B cell (primary cell): ENCODE results near the gene RGS6. TPM values are rescaled to one million over a fixed set of nuclear protein-coding genes. Genes with fewer than 3 reads are reported as not detected.

Experiments
- ATAC-seq: fragments of 200-7000 bp; cut with Tn5 transposase; one replicate; pipeline ENCODE4 v1.10.0; 2021; ENCODE audit warnings: low read depth, mild to moderate bottlenecking, moderate number of reproducible peaks, moderate library complexity
- CTCF ChIA-PET: fragments of 350-600 bp; sonication (Branson Sonifier 250); formaldehyde crosslinking; loops from one replicate; lab custom pipeline; 2021; ENCODE audit warnings: antibody characterized with exemption, inconsistent platforms; lab: Charles Lee
- POLR2A ChIA-PET: fragments of 350-600 bp; sonication (Branson Sonifier 250); formaldehyde crosslinking; loops from one replicate; lab custom pipeline; 2021; ENCODE audit warnings: antibody characterized with exemption; lab: Charles Lee
- DNase-seq: peaks from one replicate; pipeline ENCODE4 v3.0.0; 2013
- H2AFZ ChIP-seq: 2 replicates; pipeline ENCODE4 v1.6.1; 2012; ENCODE audit warnings: mild to moderate bottlenecking, low read depth, low read length; ENCODE audit not compliant: insufficient read depth, poor library complexity, severe bottlenecking
- H3K27ac ChIP-seq, 2 donors: 1 replicate in 1 of 2; 2 replicates in 1 of 2; pipeline ENCODE4 v1.5.1; 2012 to 2013; ENCODE audit warnings: low read length in 2 of 2, mild to moderate bottlenecking in 2 of 2, moderate library complexity in 1 of 2
- H3K27me3 ChIP-seq, 4 experiments: fragments of 200-600 bp in 1 of 4; sonication (generic) in 1 of 4; replicated peaks in 1 of 4; 1 replicate in 2 of 4; 2 replicates in 2 of 4; pipeline versions ENCODE4 v1.6.1 to v1.7.0; 2013 to 2016; ENCODE audit warnings: low read length in 3 of 4, mild to moderate bottlenecking in 2 of 4, mixed read lengths in 1 of 4, moderate library complexity in 1 of 4; ENCODE audit not compliant: insufficient read depth in 4 of 4, control insufficient read depth in 3 of 4; ENCODE audit errors: control extremely low read depth in 1 of 4
- H3K36me3 ChIP-seq, 2 experiments: replicated peaks in 1 of 2; 1 replicate in 1 of 2; 2 replicates in 1 of 2; pipeline versions ENCODE4 v1.6.1 to v1.7.1; 2013; ENCODE audit warnings: low read length in 1 of 2; ENCODE audit not compliant: insufficient read depth in 2 of 2, control insufficient read depth in 1 of 2; ENCODE audit errors: control extremely low read depth in 1 of 2, extremely low read depth in 1 of 2
- H3K4me1 ChIP-seq, 2 donors: fragments of 200-600 bp in 1 of 2; sonication (generic) in 1 of 2; 1 replicate in 1 of 2; 2 replicates in 1 of 2; pipeline versions ENCODE4 v1.5.1 to v1.6.1; 2013 to 2017; ENCODE audit warnings: low read length in 2 of 2; ENCODE audit not compliant: control insufficient read depth in 2 of 2, insufficient read depth in 2 of 2
- H3K4me2 ChIP-seq: replicated peaks from 2 replicates; pipeline ENCODE3; 2012; ENCODE audit warnings: mild to moderate bottlenecking, low read depth, low read length; ENCODE audit not compliant: poor library complexity, severe bottlenecking
- H3K4me3 ChIP-seq, 5 experiments: fragments of 200-600 bp in 1 of 5; sonication (generic) in 1 of 5; 1 replicate in 3 of 5; 2 replicates in 2 of 5; pipeline versions ENCODE4 v1.5.1 to v1.7.0; 2011 to 2016; ENCODE audit warnings: low read length in 4 of 5, mild to moderate bottlenecking in 4 of 5, low read depth in 2 of 5, control low read depth in 1 of 5, moderate library complexity in 1 of 5; ENCODE audit not compliant: insufficient read depth in 1 of 5; ENCODE audit errors: control extremely low read depth in 1 of 5, extremely low read depth in 1 of 5
- H3K79me2 ChIP-seq: fragments of 200-600 bp; sonication (generic); one replicate; pipeline ENCODE4 v1.6.0; 2016; ENCODE audit warnings: low read length; ENCODE audit not compliant: control insufficient read depth, insufficient read depth
- H3K9ac ChIP-seq: fragments of 200-600 bp; sonication (generic); 2 replicates; pipeline ENCODE4 v1.6.1; 2017; ENCODE audit warnings: mild to moderate bottlenecking, low read length, moderate library complexity
- H3K9me3 ChIP-seq, 3 donors: one replicate each; pipeline versions ENCODE4 v1.6.1 to v1.7.1; 2013; ENCODE audit warnings: low read length in 2 of 3; ENCODE audit not compliant: control insufficient read depth in 2 of 3, insufficient read depth in 1 of 3; ENCODE audit errors: control extremely low read depth in 1 of 3
- H4K20me1 ChIP-seq: 2 replicates; pipeline ENCODE4 v1.6.0; 2012; ENCODE audit warnings: mild to moderate bottlenecking, low read length; ENCODE audit not compliant: insufficient read depth, control insufficient read depth, poor library complexity, severe bottlenecking
- H3K27ac Mint-ChIP-seq: one replicate; pipeline ENCODE4 v1.8.0; 2021; ENCODE audit warnings: mixed read lengths
- H3K27me3 Mint-ChIP-seq: one replicate; pipeline ENCODE4 v1.8.0; 2021; ENCODE audit warnings: mixed read lengths
- H3K4me1 Mint-ChIP-seq: one replicate; pipeline ENCODE4 v1.8.0; 2021; ENCODE audit warnings: mixed read lengths
- H3K4me3 Mint-ChIP-seq: one replicate; pipeline ENCODE4 v1.8.0; 2021; ENCODE audit warnings: mixed read lengths
- H3K9me3 Mint-ChIP-seq: one replicate; pipeline ENCODE4 v1.8.0; 2022; ENCODE audit warnings: mixed read lengths; ENCODE audit not compliant: insufficient read depth
- CTCF ChIP-seq: fragments of 200-600 bp; IDR thresholded peaks from one replicate; pipeline ENCODE4 v1.8.0; 2022; ENCODE audit warnings: antibody characterized with exemption, mild to moderate bottlenecking
- EZH2 ChIP-seq: IDR thresholded peaks from 2 replicates; pipeline ENCODE4 v1.6.1; 2012; ENCODE audit warnings: borderline replicate concordance, low read depth, mild to moderate bottlenecking, moderate library complexity, low read length; ENCODE audit not compliant: insufficient read depth, poor library complexity, severe bottlenecking
- WGBS: methylation state at CpG from one replicate; pipeline ENCODE4 v1.1.5; 2013; ENCODE audit warnings: missing lambda C conversion rate; ENCODE audit not compliant: insufficient coverage; 5-methylcytosine and 5-hydroxymethylcytosine counted together
- intact Hi-C: fragments of 100-400 bp; cut with micrococcal nuclease; formaldehyde crosslinking; loops from one replicate; pipeline ENCODE4 v1.10.0; 2022
- polyA plus RNA-seq: library from polyadenylated mRNA; depleted of rRNA; stranded (reverse); fragments of >200 nt; gene quantifications from 2 replicates; pipeline ENCODE4 v1.2.3, GENCODE V29; 2012
- total RNA-seq, 2 donors: library from RNA; stranded (reverse); fragments of 120-200 nt in 1 of 2; gene quantifications; 1 replicate in 1 of 2; 2 replicates in 1 of 2; pipeline versions ENCODE4 v1.2.3 to v1.2.4, GENCODE V29; 2013 to 2022

RGS6 gene
- total and polyA plus RNA-seq, 2 donors (not counting 1 experiment from before 2014, with no cell fraction given), result 0.07 TPM; not detected in 1

- ChIA-PET CTCF (no interaction called here), POLR2A (no interaction called here)
- intact Hi-C loops, result no loop called here
- Histone ChIP-seq H3K4me3 (no peak overlapping the region), H3K27me3 (no peaks in the 10 kb centered on the region), H3K79me2 (no peaks in the 10 kb centered on the region), H3K9ac (no peak overlapping the region), H3K36me3 (no peaks in the 10 kb centered on the region), H3K9me3 (no peaks in the 10 kb centered on the region), H3K4me1 (no peaks in the 10 kb centered on the region), H3K4me2 (no peak overlapping the region), H3K27ac (no peak overlapping the region), H2AFZ (no peak overlapping the region), H4K20me1 (no peaks in the 10 kb centered on the region)
- H3K4me1 Mint-ChIP-seq, result no peaks in the 10 kb centered on the region
- TF ChIP-seq CTCF (no peak), EZH2 (no peak)
- no peak overlapping the region for H3K4me3 Mint-ChIP-seq
- H3K9me3 Mint-ChIP-seq, result no peaks in the 10 kb centered on the region
- no peak overlapping the region for H3K27ac Mint-ChIP-seq
- H3K27me3 Mint-ChIP-seq, result peaks cover 17% of the 10 kb centered on the region
- ATAC-seq (no peak), DNase-seq (no peak)
- 91% methylated on average over 4 of the region's 4 CpGs for WGBS
Observed at GRCh38 chr14:72063761-72064282, 131.6 kb downstream of the RGS6 start.

- POLR2A ChIA-PET, result no interaction called here
- Histone ChIP-seq H3K4me3 (no peak overlapping the region), H3K9me3 (no peaks in the 10 kb centered on the region), H3K4me2 (no peak overlapping the region), H3K27me3 (no peaks in the 10 kb centered on the region), H3K4me1 (no peaks in the 10 kb centered on the region), H3K27ac (no peak overlapping the region), H2AFZ (no peak overlapping the region), H3K36me3 (no peaks in the 10 kb centered on the region), H3K79me2 (no peaks in the 10 kb centered on the region), H3K9ac (no peak overlapping the region), H4K20me1 (no peaks in the 10 kb centered on the region)
- Mint-ChIP-seq H3K4me1 (no peaks in the 10 kb centered on the region), H3K4me3 (no peak overlapping the region), H3K27ac (no peak overlapping the region), H3K9me3 (no peaks in the 10 kb centered on the region), H3K27me3 (peaks cover 17% of the 10 kb centered on the region)
- intact Hi-C loops, result no loop called here
- 100% methylated on average over 2 of the region's 4 CpGs for WGBS
- ATAC-seq (no peak), DNase-seq (no peak)
- CTCF ChIA-PET, result no interaction called here
- no peak for TF ChIP-seq CTCF
- no peak for TF ChIP-seq EZH2
Observed at GRCh38 chr14:72064501-72064900, 132.3 kb downstream of the RGS6 start.
